IMR-90 (cell line): ENCODE measurements around the gene TBC1D9. TPM values are rescaled to one million over a fixed set of nuclear protein-coding genes. Genes with fewer than 3 reads are reported as not detected.

Experiments used
- ATAC-seq: fragments of 200-7000 bp; cut with Tn5 transposase; 2 replicates; pipeline ENCODE4 v1.9.1; 2020; ENCODE audit warnings: low read depth, mild to moderate bottlenecking, moderate library complexity
- BruUV-seq: library from RNA; stranded (reverse); fragments of 400-500 nt; replicated peaks from 2 replicates; lab custom pipeline; 2021; lab: Mats Ljungman, UMichigan
- CTCF ChIA-PET: fragments of 300-600 bp; formaldehyde crosslinking; extraction: SDS; loops from one replicate; lab custom pipeline; 2021; ENCODE audit warnings: antibody characterized with exemption; lab: Yijun Ruan, JAX
- POLR2A ChIA-PET: fragments of 300-600 bp; sonication (Branson Sonifier 250); formaldehyde crosslinking; loops from one replicate; lab custom pipeline; 2022; ENCODE audit warnings: antibody characterized with exemption; ENCODE audit not compliant: unreplicated experiment; lab: Charles Lee
- DNase-seq: peaks from one replicate; pipeline ENCODE4 v3.0.0; 2013
- H2AFZ ChIP-seq: replicated peaks from 2 replicates; pipeline ENCODE3; 2013; ENCODE audit warnings: low read length, mild to moderate bottlenecking; ENCODE audit not compliant: poor library complexity
- H2AK5ac ChIP-seq: 2 replicates; pipeline ENCODE4 v1.6.1; 2013; ENCODE audit warnings: low read depth, low read length, inconsistent platforms
- H2AK9ac ChIP-seq: replicated peaks from 2 replicates; pipeline ENCODE3; 2013; ENCODE audit warnings: mild to moderate bottlenecking, low read depth, low read length, moderate library complexity; ENCODE audit not compliant: poor library complexity
- H2BK120ac ChIP-seq: 2 replicates; pipeline ENCODE4 v1.6.1; 2013; ENCODE audit warnings: low read depth, low read length, inconsistent platforms
- H2BK15ac ChIP-seq: 3 replicates; pipeline ENCODE4 v1.6.1; 2013; ENCODE audit warnings: low read depth, low read length, inconsistent platforms
- H2BK20ac ChIP-seq: 2 replicates; pipeline ENCODE4 v1.6.1; 2013; ENCODE audit warnings: low read depth, mild to moderate bottlenecking, inconsistent platforms, low read length, moderate library complexity
- H2BK5ac ChIP-seq: 2 replicates; pipeline ENCODE4 v1.6.1; 2013; ENCODE audit warnings: mild to moderate bottlenecking, low read depth, low read length, inconsistent platforms; ENCODE audit not compliant: poor library complexity, severe bottlenecking
- H3K14ac ChIP-seq: replicated peaks from 2 replicates; pipeline ENCODE4 v1.6.1; 2013; ENCODE audit warnings: low read depth, low read length, inconsistent platforms
- H3K18ac ChIP-seq: 2 replicates; pipeline ENCODE4 v1.6.1; 2013; ENCODE audit warnings: low read depth, low read length, control low read depth
- H3K23ac ChIP-seq: 2 replicates; pipeline ENCODE4 v1.6.1; 2013; ENCODE audit warnings: low read depth, low read length, inconsistent platforms
- H3K27ac ChIP-seq: 2 replicates; pipeline ENCODE4 v1.5.1; 2013; ENCODE audit warnings: mild to moderate bottlenecking, control low read depth, low read length; ENCODE audit not compliant: insufficient read depth
- H3K27me3 ChIP-seq: 2 replicates; pipeline ENCODE4 v1.6.1; 2013; ENCODE audit warnings: low read length; ENCODE audit not compliant: control insufficient read depth, insufficient read depth
- H3K36me3 ChIP-seq: 2 replicates; pipeline ENCODE4 v1.6.1; 2013; ENCODE audit warnings: low read length, mixed read lengths; ENCODE audit not compliant: control insufficient read depth, insufficient read depth
- H3K4ac ChIP-seq: 2 replicates; pipeline ENCODE4 v1.6.1; 2013; ENCODE audit warnings: low read depth, low read length, inconsistent platforms
- H3K4me1 ChIP-seq: 2 replicates; pipeline ENCODE4 v1.6.1; 2013; ENCODE audit warnings: low read length, mixed read lengths; ENCODE audit not compliant: control insufficient read depth, insufficient read depth
- H3K4me2 ChIP-seq: 2 replicates; pipeline ENCODE4 v1.6.1; 2013; ENCODE audit warnings: low read depth, mild to moderate bottlenecking, control low read depth, low read length, moderate library complexity
- H3K4me3 ChIP-seq: 2 replicates; pipeline ENCODE4 v1.5.1; 2013; ENCODE audit warnings: low read depth, mild to moderate bottlenecking, control low read depth, low read length, moderate library complexity; ENCODE audit not compliant: insufficient read depth
- H3K56ac ChIP-seq: 2 replicates; pipeline ENCODE4 v1.6.1; 2013; ENCODE audit warnings: low read length, inconsistent platforms; ENCODE audit not compliant: insufficient read depth; ENCODE audit errors: extremely low read depth
- H3K79me1 ChIP-seq, 2 experiments: 2 replicates each; pipeline ENCODE4 v1.6.1; 2013; ENCODE audit warnings: low read length in 2 of 2, inconsistent platforms in 1 of 2, low read depth in 1 of 2
- H3K9ac ChIP-seq: 2 replicates; pipeline ENCODE4 v1.6.1; 2013; ENCODE audit warnings: low read depth, low read length, control low read depth
- H3K9me1 ChIP-seq: 2 replicates; pipeline ENCODE4 v1.6.1; 2013; ENCODE audit warnings: low read length, inconsistent platforms; ENCODE audit not compliant: insufficient read depth
- H3K9me3 ChIP-seq: 2 replicates; pipeline ENCODE4 v1.6.1; 2013; ENCODE audit warnings: low read length; ENCODE audit not compliant: control insufficient read depth, insufficient read depth
- H4K20me1 ChIP-seq: 2 replicates; pipeline ENCODE4 v1.6.1; 2013; ENCODE audit warnings: low read length, inconsistent platforms; ENCODE audit not compliant: insufficient read depth
- H4K5ac ChIP-seq: 2 replicates; pipeline ENCODE4 v1.6.1; 2013; ENCODE audit warnings: mild to moderate bottlenecking, low read depth, low read length, control low read depth
- H4K8ac ChIP-seq, 2 experiments: 2 replicates each; pipeline ENCODE4 v1.6.1; 2013; ENCODE audit warnings: low read depth in 2 of 2, low read length in 2 of 2, control low read depth in 1 of 2, inconsistent platforms in 1 of 2
- H4K91ac ChIP-seq: 2 replicates; pipeline ENCODE4 v1.6.1; 2013; ENCODE audit warnings: low read depth, low read length, inconsistent platforms; ENCODE audit not compliant: insufficient read depth
- BHLHE40 ChIP-seq: fragments of 150-350 bp; IDR thresholded peaks from 2 replicates; pipeline ENCODE4 v1.6.1; 2016; ENCODE audit warnings: mild to moderate bottlenecking, low read depth, low read length
- CEBPB ChIP-seq: IDR thresholded peaks from 2 replicates; pipeline ENCODE4 v1.6.1; 2012; ENCODE audit warnings: low read depth, low read length, improper control_type of control experiment
- CHD1 ChIP-seq: IDR thresholded peaks from 2 replicates; pipeline ENCODE4 v1.6.1; 2012; ENCODE audit warnings: low read depth, low read length, improper control_type of control experiment
- FOS ChIP-seq: fragments of 150-350 bp; IDR thresholded peaks from 2 replicates; pipeline ENCODE4 v1.6.1; 2016; ENCODE audit warnings: low read depth, low read length
- MAFK ChIP-seq: IDR thresholded peaks from 2 replicates; pipeline ENCODE4 v1.6.1; 2012; ENCODE audit warnings: low read depth, low read length, improper control_type of control experiment
- MAZ ChIP-seq: IDR thresholded peaks from 2 replicates; pipeline ENCODE4 v1.6.1; 2012; ENCODE audit warnings: low read depth, mild to moderate bottlenecking, low read length, improper control_type of control experiment, moderate library complexity, borderline replicate concordance
- MXI1 ChIP-seq: IDR thresholded peaks from 2 replicates; pipeline ENCODE4 v1.6.1; 2012; ENCODE audit warnings: low read depth, mild to moderate bottlenecking, low read length, moderate library complexity, borderline replicate concordance
- NFE2L2 ChIP-seq: fragments of 150-350 bp; IDR thresholded peaks from 2 replicates; pipeline ENCODE4 v1.6.1; 2016; ENCODE audit warnings: low read depth, mild to moderate bottlenecking, low read length
- POLR2A ChIP-seq: IDR thresholded peaks from 2 replicates; pipeline ENCODE4 v1.6.1; 2012; ENCODE audit warnings: mild to moderate bottlenecking, low read depth, low read length
- RAD21 ChIP-seq: IDR thresholded peaks from 2 replicates; pipeline ENCODE4 v1.6.1; 2012; ENCODE audit warnings: low read length, improper control_type of control experiment
- RCOR1 ChIP-seq: IDR thresholded peaks from 2 replicates; pipeline ENCODE4 v1.6.1; 2012; ENCODE audit warnings: mild to moderate bottlenecking, low read length, improper control_type of control experiment; ENCODE audit not compliant: insufficient replicate concordance
- RFX5 ChIP-seq: IDR thresholded peaks from 2 replicates; pipeline ENCODE4 v1.8.0; 2012; ENCODE audit warnings: low read depth, mild to moderate bottlenecking, low read length, moderate library complexity
- SMC3 ChIP-seq: fragments of 150-350 bp; IDR thresholded peaks from 2 replicates; pipeline ENCODE4 v1.6.1; 2016; ENCODE audit warnings: low read depth, mild to moderate bottlenecking, antibody characterized with exemption, low read length, moderate library complexity
- WGBS, 2 experiments: methylation state at CpG; one replicate each; pipeline versions ENCODE4 v1.1.5 to v1.1.7; 2013; ENCODE audit warnings: missing lambda C conversion rate in 2 of 2; ENCODE audit not compliant: insufficient read length in 1 of 2; ENCODE audit errors: extremely low coverage in 2 of 2; 5-methylcytosine and 5-hydroxymethylcytosine counted together
- dilution Hi-C: fragments of 300-500 bp; cut with HindIII; formaldehyde crosslinking; loops from one replicate; pipeline ENCODE4 v1.14.3; 2018; ENCODE audit warnings: low sequenced_read_pairs; ENCODE audit not compliant: unreplicated experiment
- in situ Hi-C: fragments of 300-500 bp; cut with MboI; formaldehyde crosslinking; loops from 3 replicates; pipeline ENCODE4 v1.14.3; 2019; ENCODE audit warnings: low sequenced_read_pairs, inconsistent platforms, mixed read lengths
- intact Hi-C: fragments of 100-400 bp; cut with micrococcal nuclease; formaldehyde crosslinking; loops from 2 replicates; pipeline ENCODE4 v1.10.0; 2022
- polyA plus RNA-seq, 3 experiments: library from polyadenylated mRNA; depleted of rRNA; stranded (reverse); fragments of >200 nt; gene quantifications; 2 replicates each; pipeline ENCODE4 v1.2.3, GENCODE V29; 2012; ENCODE audit warnings: low replicate concordance in 1 of 3
- total RNA-seq: library from RNA; depleted of rRNA; stranded (reverse); fragments of >200 nt; gene quantifications from 2 replicates; pipeline ENCODE4 v1.2.3, GENCODE V29; 2012
- TF ChIP-seq, protein P1 (sequence below): conservative IDR thresholded peaks from 2 replicates; pipeline ENCODE4 v1.5.1; 2012; ENCODE audit warnings: mild to moderate bottlenecking, low read depth, low read length, improper control_type of control experiment
- TF ChIP-seq, protein P2 (sequence below): fragments of 150-350 bp; IDR thresholded peaks from 2 replicates; pipeline ENCODE4 v1.6.1; 2017; ENCODE audit warnings: mild to moderate bottlenecking, antibody characterized with exemption, low read length, low read depth
- TF ChIP-seq, protein P3 (sequence below): fragments of 150-350 bp; IDR thresholded peaks from 2 replicates; pipeline ENCODE4 v1.6.1; 2016; ENCODE audit warnings: low read depth, mild to moderate bottlenecking, low read length, moderate library complexity, borderline replicate concordance

TBC1D9 gene
- total and polyA plus RNA-seq, 2 of the 4 experiments (the other 2 are of a cell fraction) = 11.7 to 15.2 TPM

GRCh38 chr4:140637836-140638235 lies 118.3 kb downstream of the TBC1D9 start:
- no peak overlapping the region for H3K27ac ChIP-seq
- in situ Hi-C loops (no loop called here), dilution Hi-C loops (no loop called here), intact Hi-C loops (no loop called here)
- no peak overlapping the region for H3K56ac ChIP-seq
- H2AK5ac ChIP-seq = no peak overlapping the region
- no peaks in the 10 kb centered on the region for H3K27me3 ChIP-seq
- DNase-seq = no peak
- H4K20me1 ChIP-seq = no peaks in the 10 kb centered on the region
- H2BK20ac ChIP-seq = no peak overlapping the region
- no peak overlapping the region for H3K23ac ChIP-seq
- no peak overlapping the region for H2BK5ac ChIP-seq
- no peak overlapping the region for H3K9ac ChIP-seq
- TF ChIP-seq, protein P1, sequence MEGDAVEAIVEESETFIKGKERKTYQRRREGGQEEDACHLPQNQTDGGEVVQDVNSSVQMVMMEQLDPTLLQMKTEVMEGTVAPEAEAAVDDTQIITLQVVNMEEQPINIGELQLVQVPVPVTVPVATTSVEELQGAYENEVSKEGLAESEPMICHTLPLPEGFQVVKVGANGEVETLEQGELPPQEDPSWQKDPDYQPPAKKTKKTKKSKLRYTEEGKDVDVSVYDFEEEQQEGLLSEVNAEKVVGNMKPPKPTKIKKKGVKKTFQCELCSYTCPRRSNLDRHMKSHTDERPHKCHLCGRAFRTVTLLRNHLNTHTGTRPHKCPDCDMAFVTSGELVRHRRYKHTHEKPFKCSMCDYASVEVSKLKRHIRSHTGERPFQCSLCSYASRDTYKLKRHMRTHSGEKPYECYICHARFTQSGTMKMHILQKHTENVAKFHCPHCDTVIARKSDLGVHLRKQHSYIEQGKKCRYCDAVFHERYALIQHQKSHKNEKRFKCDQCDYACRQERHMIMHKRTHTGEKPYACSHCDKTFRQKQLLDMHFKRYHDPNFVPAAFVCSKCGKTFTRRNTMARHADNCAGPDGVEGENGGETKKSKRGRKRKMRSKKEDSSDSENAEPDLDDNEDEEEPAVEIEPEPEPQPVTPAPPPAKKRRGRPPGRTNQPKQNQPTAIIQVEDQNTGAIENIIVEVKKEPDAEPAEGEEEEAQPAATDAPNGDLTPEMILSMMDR = peak; percentile 34
- TF ChIP-seq, protein P2, sequence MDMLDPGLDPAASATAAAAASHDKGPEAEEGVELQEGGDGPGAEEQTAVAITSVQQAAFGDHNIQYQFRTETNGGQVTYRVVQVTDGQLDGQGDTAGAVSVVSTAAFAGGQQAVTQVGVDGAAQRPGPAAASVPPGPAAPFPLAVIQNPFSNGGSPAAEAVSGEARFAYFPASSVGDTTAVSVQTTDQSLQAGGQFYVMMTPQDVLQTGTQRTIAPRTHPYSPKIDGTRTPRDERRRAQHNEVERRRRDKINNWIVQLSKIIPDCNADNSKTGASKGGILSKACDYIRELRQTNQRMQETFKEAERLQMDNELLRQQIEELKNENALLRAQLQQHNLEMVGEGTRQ = no peak
- TF ChIP-seq MAFK (no peak), POLR2A (no peak), FOS (no peak), MXI1 (no peak), SMC3 (0 out of 2 replicates have a peak, but pooled peaks have one; percentile 18), BHLHE40 (no peak), NFE2L2 (no peak), MAZ (no peak), CEBPB (no peak), RCOR1 (no peak), CHD1 (no peak), RFX5 (no peak), RAD21 (peak; percentile 23; the same call in 1 of the 2 replicates)
- TF ChIP-seq, protein P3, sequence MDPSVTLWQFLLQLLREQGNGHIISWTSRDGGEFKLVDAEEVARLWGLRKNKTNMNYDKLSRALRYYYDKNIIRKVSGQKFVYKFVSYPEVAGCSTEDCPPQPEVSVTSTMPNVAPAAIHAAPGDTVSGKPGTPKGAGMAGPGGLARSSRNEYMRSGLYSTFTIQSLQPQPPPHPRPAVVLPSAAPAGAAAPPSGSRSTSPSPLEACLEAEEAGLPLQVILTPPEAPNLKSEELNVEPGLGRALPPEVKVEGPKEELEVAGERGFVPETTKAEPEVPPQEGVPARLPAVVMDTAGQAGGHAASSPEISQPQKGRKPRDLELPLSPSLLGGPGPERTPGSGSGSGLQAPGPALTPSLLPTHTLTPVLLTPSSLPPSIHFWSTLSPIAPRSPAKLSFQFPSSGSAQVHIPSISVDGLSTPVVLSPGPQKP = no peak
- no peak overlapping the region for H3K4me2 ChIP-seq
- no peak overlapping the region for H3K4ac ChIP-seq
- no peak overlapping the region for H4K8ac ChIP-seq
- H3K9me3 ChIP-seq = no peaks in the 10 kb centered on the region
- H3K4me3 ChIP-seq = no peak overlapping the region
- BruUV-seq = no TSS peak
- H3K14ac ChIP-seq = no peak overlapping the region
- H4K91ac ChIP-seq = no peak overlapping the region
- H2AFZ ChIP-seq = no peak overlapping the region
- H3K79me1 ChIP-seq = no peaks in the 10 kb centered on the region
- POLR2A ChIA-PET = no interaction called here
- no peak overlapping the region for H2BK15ac ChIP-seq
- ATAC-seq = no peak; the same call in 1 of the 2 replicates
- no peak overlapping the region for H3K18ac ChIP-seq
- H3K36me3 ChIP-seq = peaks cover 8% of the 10 kb centered on the region; the same call in 1 of the 2 replicates
- H2AK9ac ChIP-seq = no peak overlapping the region
- CTCF ChIA-PET = no interaction called here
- WGBS, 2 experiments = no CpG with 5 or more reads among the region's 6 CpGs
- H2BK120ac ChIP-seq = no peak overlapping the region
- peaks cover 10% of the 10 kb centered on the region; the same call in 1 of the 2 replicates for H3K9me1 ChIP-seq
- peaks cover 6% of the 10 kb centered on the region for H3K4me1 ChIP-seq
- H4K5ac ChIP-seq = no peak overlapping the region
